Heart left ventricle (tissue), 16 donors: ENCODE data around the gene ANAPC5. TPM values are rescaled to one million over a fixed set of nuclear protein-coding genes. Genes with fewer than 3 reads are reported as not detected.

Experiments
- ATAC-seq, 4 donors: fragments of 200-7000 bp; cut with Tn5 transposase; one replicate each; pipeline ENCODE4 v1.9.1; 2020 to 2022; ENCODE audit warnings: moderate library complexity in 4 of 4, mild to moderate bottlenecking in 3 of 4, moderate number of reproducible peaks in 1 of 4
- DNase-seq, 5 donors: peaks; one replicate each; pipeline ENCODE4 v3.0.0-alpha.2; 2020
- H3K27ac ChIP-seq, 12 donors: fragments of 200-600 bp; sonication (generic) in 4 of 12; one replicate each; pipeline versions ENCODE4 v1.5.0 to v1.8.0; 2016 to 2022; ENCODE audit warnings: mild to moderate bottlenecking in 2 of 12
- H3K27me3 ChIP-seq, 9 donors: fragments of 200-600 bp; sonication (generic) in 2 of 9; one replicate each; pipeline versions ENCODE4 v1.5.1 to v1.8.0; 2016 to 2022; ENCODE audit warnings: mild to moderate bottlenecking in 3 of 9
- H3K36me3 ChIP-seq, 9 donors: fragments of 200-600 bp; sonication (generic) in 2 of 9; one replicate each; pipeline versions ENCODE4 v1.5.0 to v1.8.0; 2018 to 2022; ENCODE audit warnings: mild to moderate bottlenecking in 2 of 9
- H3K4me1 ChIP-seq, 12 donors: fragments of 200-600 bp; sonication (generic) in 4 of 12; one replicate each; pipeline versions ENCODE4 v1.5.0 to v1.8.0; 2016 to 2022; ENCODE audit warnings: mild to moderate bottlenecking in 3 of 12
- H3K4me3 ChIP-seq, 12 donors: fragments of 200-600 bp; sonication (generic) in 4 of 12; one replicate each; pipeline versions ENCODE4 v1.5.0 to v1.8.0; 2017 to 2022; ENCODE audit warnings: mild to moderate bottlenecking in 9 of 12, moderate library complexity in 4 of 12
- H3K9me3 ChIP-seq, 12 donors: fragments of 200-600 bp; sonication (generic) in 4 of 12; one replicate each; pipeline versions ENCODE4 v1.5.0 to v1.8.0; 2016 to 2022; ENCODE audit warnings: mild to moderate bottlenecking in 1 of 12
- POLR2A ChIP-seq, 2 donors: fragments of 450-650 bp; IDR thresholded peaks; one replicate each; pipeline ENCODE4 v1.6.1; 2017; ENCODE audit warnings: antibody characterized with exemption in 2 of 2, mild to moderate bottlenecking in 2 of 2, moderate library complexity in 2 of 2
- WGBS, 4 donors: extraction: QIAGEN DNeasy Blood & Tissue Kit in 2 of 4; methylation state at CpG; one replicate each; pipeline versions ENCODE4 v1.1.5 to v1.1.7; 2013 to 2018; 5-methylcytosine and 5-hydroxymethylcytosine counted together
- intact Hi-C, 10 donors: fragments of 100-400 bp; cut with DNase I; formaldehyde crosslinking; loops; one replicate each; pipeline versions ENCODE4 v1.11.1 to v1.14.2; 2022
- polyA plus RNA-seq, 2 donors: library from polyadenylated mRNA; stranded (reverse); fragments of 200-250 nt; gene quantifications; one replicate each; pipeline ENCODE4 v1.2.3, GENCODE V29; 2013
- total RNA-seq, 9 donors: library from RNA; depleted of rRNA in 2 of 9; stranded (reverse); fragments of >200 nt in 2 of 9; fragmentation: NEBNext Ultra II Directional in 3 of 9; extraction: Animal tissue kit (Norgen Biotek cat#: 25700) in 3 of 9; gene quantifications; one replicate each; pipeline versions ENCODE4 v1.1.0 to v1.2.4, GENCODE V29; 2016 to 2023
- TF ChIP-seq, protein P1 (sequence below), 12 donors: fragments of 200-600 bp; sonication (generic) in 4 of 12; IDR thresholded peaks; one replicate each; pipeline versions ENCODE4 v1.5.0 to v1.8.0; 2018 to 2022; ENCODE audit warnings: antibody characterized with exemption in 12 of 12, mild to moderate bottlenecking in 5 of 12
- donor health status: ischemic (EF 13 %, LVEDD 7.1; RV severe dilation, severe dysfunction).
- donor health status: healthy with polysubstance abuse.
- donor health status: DM: no; HTN: yes; CAD: no.
- donor health status: DM: no; HTN: no; CAD: no.
- donor health status: ischemic (EF 25% LVEDD 6.9; RV normal size, moderate dysfunction).
- donor health status: ischemic (EF 25% LVEDD 5.7; RV mildly dilated, moderate dysfunction).
- donor health status: healthy.
- donor health status: DM: yes; HTN: yes; CAD: no.
- donor health status: ischemic (EF 35%, LVEDD 5.7; RV mildly dilated, moderate dysfunction).
- donor health status: nonischemic (EF 11% LVEDD 7.7; RV severe dilation, severe dysfunction).
- donor health status: DM: yes; HTN: yes; CAD: no.
- donor health status: PGD.
- donor health status: ischemic (EF 29% LVEDD 5.4; RV normal size, mild dysfunction).
- donor health status: nonischemic (EF 23%, LVEDD 6.1; RV moderate dilation, normal function).

The ANAPC5 gene
- total and polyA plus RNA-seq, 11 donors: 55.0 to 81.7 (median 59.1) TPM

DNA sequence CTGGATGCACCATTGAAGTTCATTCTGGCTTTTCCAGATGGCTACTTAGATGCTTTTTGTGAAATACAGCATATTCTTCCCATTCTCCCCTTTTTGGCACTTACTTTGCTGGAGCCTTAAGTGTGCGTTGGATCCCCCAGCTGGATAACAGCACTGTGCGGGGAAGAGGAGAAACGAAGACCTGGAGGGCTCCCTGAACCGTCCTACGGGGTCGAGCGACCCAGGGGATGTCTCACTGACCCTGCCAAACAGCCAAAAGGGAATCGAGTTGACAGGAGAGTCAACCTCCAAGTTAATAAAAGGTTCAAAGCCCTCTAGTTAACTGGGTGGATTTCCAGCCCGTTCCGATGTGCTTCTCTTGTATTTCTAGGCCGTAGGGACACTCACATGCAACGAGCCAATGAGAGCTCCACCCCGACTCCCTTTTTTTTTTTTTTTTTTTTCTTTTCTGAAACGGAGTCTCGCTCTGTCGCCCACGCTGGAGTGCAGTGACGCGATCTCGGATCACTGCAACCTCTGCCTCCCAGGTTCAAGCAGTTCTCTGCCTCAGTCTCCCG is 54.7 kb downstream of the ANAPC5 start:
- H3K9me3 ChIP-seq: no peaks in the 10 kb centered on the region
- peak overlapping the region; percentile 77 to 100 (median 93) for H3K4me3 ChIP-seq
- DNase-seq (peak in 1 of 5 donors; percentile 51), ATAC-seq (peak in 2 of 4 donors; percentile 14 to 34)
- TF ChIP-seq, protein P1, sequence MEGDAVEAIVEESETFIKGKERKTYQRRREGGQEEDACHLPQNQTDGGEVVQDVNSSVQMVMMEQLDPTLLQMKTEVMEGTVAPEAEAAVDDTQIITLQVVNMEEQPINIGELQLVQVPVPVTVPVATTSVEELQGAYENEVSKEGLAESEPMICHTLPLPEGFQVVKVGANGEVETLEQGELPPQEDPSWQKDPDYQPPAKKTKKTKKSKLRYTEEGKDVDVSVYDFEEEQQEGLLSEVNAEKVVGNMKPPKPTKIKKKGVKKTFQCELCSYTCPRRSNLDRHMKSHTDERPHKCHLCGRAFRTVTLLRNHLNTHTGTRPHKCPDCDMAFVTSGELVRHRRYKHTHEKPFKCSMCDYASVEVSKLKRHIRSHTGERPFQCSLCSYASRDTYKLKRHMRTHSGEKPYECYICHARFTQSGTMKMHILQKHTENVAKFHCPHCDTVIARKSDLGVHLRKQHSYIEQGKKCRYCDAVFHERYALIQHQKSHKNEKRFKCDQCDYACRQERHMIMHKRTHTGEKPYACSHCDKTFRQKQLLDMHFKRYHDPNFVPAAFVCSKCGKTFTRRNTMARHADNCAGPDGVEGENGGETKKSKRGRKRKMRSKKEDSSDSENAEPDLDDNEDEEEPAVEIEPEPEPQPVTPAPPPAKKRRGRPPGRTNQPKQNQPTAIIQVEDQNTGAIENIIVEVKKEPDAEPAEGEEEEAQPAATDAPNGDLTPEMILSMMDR (IDR thresholded peaks at IDR 0.05): no peak
- TF ChIP-seq POLR2A (IDR thresholded peaks at IDR 0.05): no peak
- WGBS, 4 donors: 6 to 14% (median 9%) methylated on average over 21 of the region's 21 CpGs
- H3K27ac ChIP-seq: peak overlapping the region in 11 of 12 donors; percentile 71 to 92 (median 86)
- H3K4me1 ChIP-seq: peaks cover 0 to 45% (median 27%) of the 10 kb centered on the region in 12 donors
- no peaks in the 10 kb centered on the region for H3K27me3 ChIP-seq
- intact Hi-C loops: no loop called here
- peaks cover 0 to 6% (median under 1%) of the 10 kb centered on the region in 9 donors for H3K36me3 ChIP-seq

DNA sequence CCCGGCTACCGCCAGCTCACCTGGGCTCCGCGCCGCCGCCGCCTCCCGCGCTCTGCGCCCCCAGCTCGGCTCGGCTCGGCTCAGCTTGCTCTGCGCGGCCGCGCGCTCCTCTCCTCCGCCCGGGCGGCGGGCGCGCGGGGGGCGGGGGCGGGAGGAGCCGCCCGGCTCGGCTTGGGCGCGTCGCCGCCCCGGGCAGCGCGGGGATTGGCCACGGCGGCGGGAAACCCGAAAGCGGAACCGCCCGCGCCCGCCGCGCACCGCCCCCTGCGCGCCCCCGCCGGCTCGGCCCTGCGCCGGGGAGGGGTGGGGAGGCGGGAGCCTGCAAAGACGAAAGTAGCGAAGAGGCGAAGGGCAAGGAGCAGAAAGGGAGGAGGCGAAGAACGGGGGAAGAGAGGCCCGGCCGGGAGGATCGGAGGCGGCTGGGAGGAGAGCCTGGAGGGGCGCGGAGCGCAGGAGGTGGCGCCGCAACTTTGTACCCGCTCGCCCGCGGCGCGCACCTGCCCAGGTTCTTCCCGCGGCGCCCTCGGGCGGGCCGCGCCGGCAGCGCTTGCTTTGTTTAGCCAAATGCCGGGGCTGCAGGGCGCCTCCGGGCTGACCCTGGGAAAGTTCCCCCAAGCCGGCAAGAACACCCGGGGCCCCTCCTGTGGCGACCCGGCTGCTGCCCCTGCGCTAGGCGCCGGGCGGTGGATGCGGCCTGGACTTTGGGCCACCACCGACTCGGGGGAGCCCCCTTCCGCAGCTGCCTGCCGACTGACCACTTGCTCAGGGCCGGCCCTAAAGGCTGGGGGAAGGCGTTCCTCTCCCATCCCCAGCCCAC is 55.4 kb downstream of the ANAPC5 start, which contains the start of gene CAMKK2:
TSS of gene CAMKK2 (minus strand) at position 92 of the 817 bp plus-strand sequence. CDS start 22,183 bp downstream, outside the sequence.
- Histone ChIP-seq H3K27me3 (no peaks in the 10 kb centered on the region), H3K27ac (peak within 1 kb of the TSS; percentile 58 to 95 (median 86)), H3K36me3 (peaks cover 0 to 11% (median 7%) of the 10 kb centered on the region in 9 donors), H3K4me1 (peaks cover 0 to 52% (median 27%) of the 10 kb centered on the region in 12 donors), H3K4me3 (peak within 1 kb of the TSS; percentile 77 to 100 (median 97)), H3K9me3 (no peaks in the 10 kb centered on the region)
- WGBS, 4 donors: 0 to 1% (median 0%) methylated on average over 55 to 104 of the region's 104 CpGs
- ATAC-seq (peak; percentile 73 to 97 (median 94)), DNase-seq (peak; percentile 85 to 94 (median 88))
- intact Hi-C loops: no loop called here
- TF ChIP-seq, protein P1 (IDR thresholded peaks at IDR 0.05): peak in 7 of 12 donors; percentile 13 to 47 (median 26)
- peak in 1 of 2 donors; percentile 59 for TF ChIP-seq POLR2A (IDR thresholded peaks at IDR 0.05)

- intact Hi-C loops: no loop called here
- DNase-seq (peak in 4 of 5 donors; percentile 33 to 77 (median 52)), ATAC-seq (peak; percentile 14 to 45 (median 43))
- H3K27me3 ChIP-seq: no peaks in the 10 kb centered on the region
- TF ChIP-seq, protein P1 (IDR thresholded peaks at IDR 0.05): peak in 1 of 12 donors; percentile 5
- no peak for TF ChIP-seq POLR2A (IDR thresholded peaks at IDR 0.05)
- peaks cover 0 to 56% (median 27%) of the 10 kb centered on the region in 12 donors for H3K4me1 ChIP-seq
- peak overlapping the region; percentile 58 to 95 (median 86) for H3K27ac ChIP-seq
- WGBS, 4 donors: 1 to 3% (median 1%) methylated on average over 30 to 55 of the region's 55 CpGs
- H3K4me3 ChIP-seq: peak overlapping the region; percentile 70 to 100 (median 97)
- H3K36me3 ChIP-seq: peaks cover 0 to 20% (median 9%) of the 10 kb centered on the region in 9 donors
- H3K9me3 ChIP-seq: no peaks in the 10 kb centered on the region
These were observed 56.2 kb downstream of the ANAPC5 start for GRCh38 chr12:121295746-121296617.
